ENCODE data around the gene MAML3.

- TF ChIP-seq, protein P1, sequence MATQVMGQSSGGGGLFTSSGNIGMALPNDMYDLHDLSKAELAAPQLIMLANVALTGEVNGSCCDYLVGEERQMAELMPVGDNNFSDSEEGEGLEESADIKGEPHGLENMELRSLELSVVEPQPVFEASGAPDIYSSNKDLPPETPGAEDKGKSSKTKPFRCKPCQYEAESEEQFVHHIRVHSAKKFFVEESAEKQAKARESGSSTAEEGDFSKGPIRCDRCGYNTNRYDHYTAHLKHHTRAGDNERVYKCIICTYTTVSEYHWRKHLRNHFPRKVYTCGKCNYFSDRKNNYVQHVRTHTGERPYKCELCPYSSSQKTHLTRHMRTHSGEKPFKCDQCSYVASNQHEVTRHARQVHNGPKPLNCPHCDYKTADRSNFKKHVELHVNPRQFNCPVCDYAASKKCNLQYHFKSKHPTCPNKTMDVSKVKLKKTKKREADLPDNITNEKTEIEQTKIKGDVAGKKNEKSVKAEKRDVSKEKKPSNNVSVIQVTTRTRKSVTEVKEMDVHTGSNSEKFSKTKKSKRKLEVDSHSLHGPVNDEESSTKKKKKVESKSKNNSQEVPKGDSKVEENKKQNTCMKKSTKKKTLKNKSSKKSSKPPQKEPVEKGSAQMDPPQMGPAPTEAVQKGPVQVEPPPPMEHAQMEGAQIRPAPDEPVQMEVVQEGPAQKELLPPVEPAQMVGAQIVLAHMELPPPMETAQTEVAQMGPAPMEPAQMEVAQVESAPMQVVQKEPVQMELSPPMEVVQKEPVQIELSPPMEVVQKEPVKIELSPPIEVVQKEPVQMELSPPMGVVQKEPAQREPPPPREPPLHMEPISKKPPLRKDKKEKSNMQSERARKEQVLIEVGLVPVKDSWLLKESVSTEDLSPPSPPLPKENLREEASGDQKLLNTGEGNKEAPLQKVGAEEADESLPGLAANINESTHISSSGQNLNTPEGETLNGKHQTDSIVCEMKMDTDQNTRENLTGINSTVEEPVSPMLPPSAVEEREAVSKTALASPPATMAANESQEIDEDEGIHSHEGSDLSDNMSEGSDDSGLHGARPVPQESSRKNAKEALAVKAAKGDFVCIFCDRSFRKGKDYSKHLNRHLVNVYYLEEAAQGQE (IDR thresholded peaks at IDR 0.05; ENCODE audit: insufficient read depth in 1 of 2, low read depth in 2 of 2, low read length in 2 of 2): no peak
- no peak for TF ChIP-seq TAF1 (IDR thresholded peaks at IDR 0.05; ENCODE audit: borderline replicate concordance, insufficient read depth, low read length)
Measured at GRCh38 chr4:139761461-139761860, 392.5 kb downstream of the MAML3 start.
